B cell (primary cell): ENCODE data around the gene TCP11L2.

Experiments
- EZH2 ChIP-seq: IDR thresholded peaks from 2 replicates; pipeline ENCODE4 v1.6.1; 2012; ENCODE audit warnings: borderline replicate concordance, low read depth, mild to moderate bottlenecking, moderate library complexity, low read length; ENCODE audit not compliant: insufficient read depth, poor library complexity, severe bottlenecking
- TF ChIP-seq, protein P1 (sequence below): fragments of 200-600 bp; IDR thresholded peaks from one replicate; pipeline ENCODE4 v1.8.0; 2022; ENCODE audit warnings: antibody characterized with exemption, mild to moderate bottlenecking

DNA sequence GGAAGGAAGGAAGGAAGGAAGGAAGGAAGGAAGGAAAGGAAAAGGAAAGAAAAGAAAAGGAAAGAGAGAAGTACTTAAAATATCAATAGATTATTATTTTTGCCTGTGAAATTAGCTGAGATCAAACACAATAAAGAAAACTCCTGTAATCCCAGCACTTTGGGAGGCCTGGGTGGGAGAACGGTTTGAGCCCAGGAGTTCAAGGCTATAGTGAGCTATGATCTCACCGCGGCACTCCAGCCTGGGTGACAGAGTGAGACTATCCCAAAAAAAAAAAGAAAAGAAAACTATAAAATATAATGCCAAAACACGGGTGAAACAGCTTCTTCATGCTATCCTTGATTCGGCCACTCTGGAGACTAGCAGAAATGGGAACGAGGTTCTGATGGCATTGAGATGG lies 28.5 kb upstream of the TCP11L2 start:
- TF ChIP-seq, protein P1, sequence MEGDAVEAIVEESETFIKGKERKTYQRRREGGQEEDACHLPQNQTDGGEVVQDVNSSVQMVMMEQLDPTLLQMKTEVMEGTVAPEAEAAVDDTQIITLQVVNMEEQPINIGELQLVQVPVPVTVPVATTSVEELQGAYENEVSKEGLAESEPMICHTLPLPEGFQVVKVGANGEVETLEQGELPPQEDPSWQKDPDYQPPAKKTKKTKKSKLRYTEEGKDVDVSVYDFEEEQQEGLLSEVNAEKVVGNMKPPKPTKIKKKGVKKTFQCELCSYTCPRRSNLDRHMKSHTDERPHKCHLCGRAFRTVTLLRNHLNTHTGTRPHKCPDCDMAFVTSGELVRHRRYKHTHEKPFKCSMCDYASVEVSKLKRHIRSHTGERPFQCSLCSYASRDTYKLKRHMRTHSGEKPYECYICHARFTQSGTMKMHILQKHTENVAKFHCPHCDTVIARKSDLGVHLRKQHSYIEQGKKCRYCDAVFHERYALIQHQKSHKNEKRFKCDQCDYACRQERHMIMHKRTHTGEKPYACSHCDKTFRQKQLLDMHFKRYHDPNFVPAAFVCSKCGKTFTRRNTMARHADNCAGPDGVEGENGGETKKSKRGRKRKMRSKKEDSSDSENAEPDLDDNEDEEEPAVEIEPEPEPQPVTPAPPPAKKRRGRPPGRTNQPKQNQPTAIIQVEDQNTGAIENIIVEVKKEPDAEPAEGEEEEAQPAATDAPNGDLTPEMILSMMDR, result no peak
- TF ChIP-seq EZH2, result no peak
